Superior temporal gyrus (tissue), 1 donor: ENCODE measurements around the gene COL5A1.

ENCODE experiments used
- DNase-seq: peaks from one replicate; pipeline ENCODE4 v3.0.0-alpha.2; 2016; ENCODE audit errors: extremely low spot score

Gene COL5A1

DNA sequence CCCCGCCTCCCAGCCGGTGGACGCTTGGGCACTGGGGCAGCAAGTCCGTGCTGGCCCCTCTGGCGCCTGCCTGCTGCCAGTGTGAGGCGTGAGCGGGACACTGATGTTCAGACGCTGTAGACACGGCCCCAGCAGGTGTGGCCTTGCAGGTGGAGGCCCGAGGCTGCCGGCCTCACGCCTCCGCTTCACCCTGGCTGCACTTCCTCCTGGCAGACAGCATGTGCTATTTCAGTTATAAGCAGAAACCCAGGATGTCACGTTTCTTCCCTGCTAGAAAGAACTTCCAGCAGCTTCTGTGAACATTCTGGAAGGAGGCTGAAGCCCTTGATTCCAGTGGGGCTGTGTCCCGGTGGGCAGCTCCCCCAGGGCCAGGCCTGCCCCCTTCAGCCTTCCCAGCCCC is 124.2 kb downstream of the COL5A1 start:
- DNase-seq: no peak

DNA sequence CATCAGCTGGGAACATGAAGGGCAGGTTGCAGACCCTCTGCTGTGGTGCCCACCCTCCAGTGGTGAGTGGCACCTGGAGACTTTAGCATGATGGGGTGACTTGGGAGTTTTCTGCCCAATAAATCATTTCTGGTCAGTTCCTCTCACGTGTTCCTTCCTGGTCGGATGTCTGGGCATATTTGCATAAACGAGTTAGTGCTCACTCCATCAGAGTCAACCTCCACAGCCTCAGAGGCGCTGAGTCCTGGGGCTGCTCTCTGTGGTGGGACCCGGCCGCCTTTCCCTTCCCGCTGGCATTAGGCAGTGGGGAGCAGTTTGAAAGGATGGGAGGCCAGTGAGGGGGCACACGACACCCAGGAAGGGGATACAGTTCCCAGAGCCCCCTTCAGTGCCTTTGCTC is 125.0 kb downstream of the COL5A1 start:
- DNase-seq: no peak

DNA sequence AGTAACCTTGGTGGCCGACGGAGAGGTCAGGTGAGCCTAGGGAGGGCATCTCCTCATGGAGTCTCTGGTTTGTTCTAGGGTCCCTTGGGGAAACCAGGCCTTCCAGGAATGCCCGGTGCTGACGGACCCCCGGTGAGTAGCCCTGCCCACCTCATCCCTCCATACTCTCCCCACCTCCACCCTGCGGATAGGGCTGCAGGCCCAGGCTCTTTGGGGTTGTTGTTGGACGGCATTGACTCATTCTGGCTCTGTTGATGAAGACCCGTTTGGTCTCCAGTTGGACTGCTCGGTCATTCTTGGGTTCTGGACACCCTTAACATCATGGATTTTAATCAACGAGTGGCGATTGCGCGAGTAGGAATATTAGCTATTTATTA is 126.7 kb downstream of the COL5A1 start:
- DNase-seq: no peak

DNA sequence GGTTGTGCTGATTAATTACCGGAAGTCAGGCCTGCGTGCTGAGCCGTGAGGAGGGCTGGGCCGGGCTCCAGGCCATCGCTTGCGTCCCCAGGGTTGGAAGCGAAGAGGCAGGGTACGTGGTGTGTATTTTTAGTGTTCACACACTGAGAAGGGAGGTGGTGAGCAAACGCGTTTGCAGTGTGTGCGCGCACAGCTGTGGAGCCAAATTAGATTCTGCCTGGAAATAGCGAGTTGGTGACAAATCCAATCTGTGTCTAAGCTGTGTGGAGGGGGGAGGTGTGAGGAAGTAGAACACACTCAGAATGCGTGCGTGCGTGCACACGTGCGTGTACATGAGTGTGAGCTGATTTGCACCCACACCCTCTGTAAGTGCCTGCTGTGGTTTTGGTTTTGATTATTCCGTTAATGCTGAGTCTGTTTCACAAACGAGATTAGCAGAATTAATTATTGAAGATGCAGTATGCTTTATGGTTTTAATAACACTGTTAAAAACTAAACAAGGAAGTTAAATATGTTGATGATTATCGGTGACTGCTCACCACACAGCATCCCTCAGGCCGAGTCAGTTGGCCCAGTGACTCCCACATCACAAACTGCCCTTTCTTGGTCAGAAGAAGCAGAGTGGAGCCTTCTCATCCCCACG is 127.2 kb downstream of the COL5A1 start:
- peak; percentile 65 for DNase-seq

DNA sequence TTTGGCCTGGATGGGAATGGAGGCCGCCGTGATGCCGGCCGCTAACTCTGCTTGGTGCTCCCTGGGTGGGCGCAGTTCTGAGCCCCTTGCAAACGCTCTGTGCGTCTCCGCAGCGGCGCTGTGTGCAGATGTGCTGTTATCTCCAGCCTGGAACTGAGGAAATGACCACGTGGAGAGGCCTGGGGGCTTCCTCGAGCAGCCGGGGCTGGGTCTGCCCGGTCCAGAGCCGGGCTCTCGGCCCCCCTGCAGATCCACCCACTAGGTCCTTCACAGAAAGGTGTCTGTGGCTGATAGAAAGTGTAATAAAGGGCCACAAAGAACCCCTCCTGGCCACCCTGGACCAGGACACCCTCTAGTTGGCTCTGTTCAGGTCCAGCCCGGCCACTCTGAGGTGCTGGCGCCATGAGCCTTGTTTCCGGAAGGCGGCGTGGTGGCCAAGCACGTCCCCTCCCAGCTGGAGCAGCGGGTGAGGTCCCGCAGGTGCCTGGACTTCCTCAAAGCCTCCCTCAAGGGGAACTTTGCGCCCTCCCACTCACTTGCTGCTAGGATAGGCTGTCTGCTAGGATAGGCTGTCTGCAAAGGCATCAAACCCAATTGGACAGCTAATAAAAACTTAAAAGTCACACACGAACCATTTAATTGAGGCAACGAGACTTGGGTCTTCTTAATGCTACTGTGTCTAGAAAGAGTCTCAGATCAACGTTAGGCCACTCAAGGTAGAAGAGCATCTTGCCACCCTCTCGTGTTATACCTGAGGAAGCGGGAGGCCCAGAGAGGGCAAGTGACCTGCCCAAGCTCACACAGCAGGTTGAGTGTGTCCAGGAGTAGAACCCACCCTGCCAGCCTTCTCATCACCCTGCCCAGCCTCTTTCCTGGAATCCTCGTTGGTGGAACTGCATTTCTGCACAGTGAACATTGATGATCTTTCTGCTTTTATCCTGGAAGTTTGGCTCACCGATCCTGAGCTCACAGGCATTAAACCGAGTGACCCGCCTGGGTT is 129.7 kb downstream of the COL5A1 start:
- DNase-seq: no peak

- no peak for DNase-seq
These were observed 130.7 kb downstream of the COL5A1 start for GRCh38 chr9:134772331-134772730.

- no peak for DNase-seq
These were observed 132.2 kb downstream of the COL5A1 start for GRCh38 chr9:134773842-134774241.

GRCh38 chr9:134774410-134774809 is 132.8 kb downstream of the COL5A1 start:
- DNase-seq: no peak

DNA sequence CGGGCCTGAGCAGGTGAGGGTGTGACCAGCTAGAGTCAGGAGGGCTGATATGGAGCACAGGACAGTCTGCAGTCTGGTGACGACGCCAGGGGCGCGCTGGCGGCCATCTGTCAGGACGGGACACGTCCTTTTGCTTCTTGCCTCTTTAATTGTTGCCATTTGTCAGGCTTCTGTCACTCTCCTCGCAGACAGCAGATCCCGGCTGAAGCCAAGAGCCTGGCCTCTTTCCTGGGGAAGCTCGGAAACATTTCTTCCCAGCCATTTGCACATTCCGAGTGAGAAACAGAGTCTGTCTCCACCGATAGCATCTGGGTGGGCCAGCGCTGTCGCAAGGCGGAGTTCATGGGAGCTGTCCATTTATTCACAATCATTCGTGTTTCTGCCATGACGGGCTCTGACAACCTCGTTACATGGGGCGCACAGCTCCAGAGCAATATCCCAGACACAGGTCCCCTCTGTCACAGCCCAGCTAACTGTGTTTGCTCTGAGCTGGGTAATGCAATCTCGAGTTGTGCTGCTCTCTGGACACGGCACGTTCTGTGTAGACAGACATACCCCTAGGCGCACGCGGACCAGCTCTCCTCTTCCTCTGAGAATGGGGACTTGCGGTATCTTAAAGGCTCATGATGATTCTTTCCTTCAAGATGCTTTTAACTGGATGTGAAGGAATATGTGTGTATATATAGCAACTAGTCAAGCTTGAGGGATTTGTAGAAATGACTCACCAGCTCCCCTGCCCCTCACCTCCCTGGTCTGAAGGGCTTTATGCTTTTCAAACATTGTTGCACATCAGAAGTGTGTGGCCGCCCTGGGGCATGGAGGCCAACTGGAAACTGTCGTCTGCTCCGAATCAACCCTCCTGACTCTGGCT is 133.7 kb downstream of the COL5A1 start:
- no peak for DNase-seq

DNA sequence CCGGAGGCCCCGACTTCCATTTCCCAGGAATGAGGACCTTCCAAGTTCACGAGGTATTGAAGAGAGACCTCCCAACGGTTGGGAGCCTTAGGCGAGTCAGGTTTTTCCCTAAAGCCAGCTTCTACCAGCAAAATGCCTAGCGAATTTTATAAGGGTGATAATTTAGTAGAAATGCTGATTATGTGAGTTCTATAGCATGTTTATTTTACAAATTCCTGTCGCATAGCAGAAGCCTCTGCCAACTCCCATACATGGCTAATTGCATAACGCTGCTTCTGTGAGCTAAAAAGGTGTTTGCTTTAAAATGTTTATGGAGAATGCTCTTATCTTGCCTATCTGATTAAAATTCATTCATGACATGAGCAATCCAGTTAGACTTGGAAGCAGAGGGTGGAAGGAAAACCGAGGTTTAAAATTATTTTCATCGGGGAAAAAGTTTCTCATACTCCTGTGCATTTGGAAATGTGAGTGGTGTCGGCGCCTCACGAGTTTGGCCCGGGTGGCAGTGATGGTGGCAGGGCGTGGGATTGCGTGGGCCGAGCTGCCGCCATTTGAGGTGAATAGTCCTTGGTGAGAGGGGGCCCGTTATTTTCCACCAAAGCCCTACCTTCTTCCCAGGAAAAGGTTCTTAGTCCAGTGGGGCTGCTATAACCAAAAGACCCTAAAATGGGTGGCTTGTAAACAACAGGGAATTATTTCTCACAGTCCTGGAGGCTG is 134.6 kb downstream of the COL5A1 start:
- DNase-seq: peak; percentile 59

DNA sequence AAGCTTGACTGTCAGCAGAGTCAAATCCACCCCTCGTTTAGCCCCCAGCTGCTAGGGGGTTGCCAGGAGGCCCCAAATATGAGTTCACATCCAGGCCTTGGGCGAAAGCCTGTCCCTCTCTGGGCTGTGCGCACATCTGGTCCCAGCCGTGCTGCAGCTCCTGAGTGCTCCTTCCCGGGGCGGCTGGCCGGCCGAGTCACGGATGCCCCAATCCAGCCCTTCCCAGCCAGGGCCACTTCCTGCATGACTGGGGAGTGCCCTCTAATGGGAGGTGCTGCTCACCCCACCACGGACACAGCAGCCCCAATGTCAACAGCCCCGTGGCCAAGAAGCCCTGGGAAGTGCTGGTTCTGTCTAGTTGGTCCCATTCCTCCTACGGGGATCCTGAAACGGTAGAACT is 135.6 kb downstream of the COL5A1 start:
- no peak for DNase-seq

GRCh38 chr9:134778156-134778555 is 136.6 kb downstream of the COL5A1 start:
- DNase-seq: no peak

DNA sequence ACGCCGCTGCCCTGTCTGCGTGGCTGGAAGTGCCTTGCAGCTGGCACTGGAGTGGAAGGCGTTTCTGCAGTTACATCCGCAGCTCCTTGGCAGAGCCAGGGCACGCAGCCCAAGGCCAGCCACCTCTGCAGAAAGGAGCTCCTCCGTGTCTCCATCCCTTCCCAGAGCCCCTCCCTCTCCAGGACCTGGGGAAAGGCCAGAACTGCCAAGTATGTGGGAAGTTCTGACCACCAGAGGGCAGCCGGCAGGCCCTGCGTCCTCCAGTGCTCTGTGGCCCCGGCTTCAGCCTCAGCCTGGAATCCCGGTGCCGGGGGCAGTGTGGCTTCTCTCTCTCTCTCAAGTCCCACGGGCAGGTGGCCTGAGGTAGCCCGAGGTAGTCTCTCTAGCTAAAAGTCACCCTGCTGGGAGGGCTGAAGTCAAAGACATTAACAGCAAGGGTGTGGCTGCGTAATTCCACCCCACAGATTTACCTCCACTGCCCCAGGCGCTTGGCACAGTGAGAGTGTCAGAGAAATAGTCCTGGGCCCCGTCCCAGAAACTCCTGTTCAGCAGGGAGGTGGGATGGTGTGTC is 137.3 kb downstream of the COL5A1 start:
- peak; percentile 51 for DNase-seq

GRCh38 chr9:134779640-134780039 is 138.0 kb downstream of the COL5A1 start:
- no peak for DNase-seq

DNA sequence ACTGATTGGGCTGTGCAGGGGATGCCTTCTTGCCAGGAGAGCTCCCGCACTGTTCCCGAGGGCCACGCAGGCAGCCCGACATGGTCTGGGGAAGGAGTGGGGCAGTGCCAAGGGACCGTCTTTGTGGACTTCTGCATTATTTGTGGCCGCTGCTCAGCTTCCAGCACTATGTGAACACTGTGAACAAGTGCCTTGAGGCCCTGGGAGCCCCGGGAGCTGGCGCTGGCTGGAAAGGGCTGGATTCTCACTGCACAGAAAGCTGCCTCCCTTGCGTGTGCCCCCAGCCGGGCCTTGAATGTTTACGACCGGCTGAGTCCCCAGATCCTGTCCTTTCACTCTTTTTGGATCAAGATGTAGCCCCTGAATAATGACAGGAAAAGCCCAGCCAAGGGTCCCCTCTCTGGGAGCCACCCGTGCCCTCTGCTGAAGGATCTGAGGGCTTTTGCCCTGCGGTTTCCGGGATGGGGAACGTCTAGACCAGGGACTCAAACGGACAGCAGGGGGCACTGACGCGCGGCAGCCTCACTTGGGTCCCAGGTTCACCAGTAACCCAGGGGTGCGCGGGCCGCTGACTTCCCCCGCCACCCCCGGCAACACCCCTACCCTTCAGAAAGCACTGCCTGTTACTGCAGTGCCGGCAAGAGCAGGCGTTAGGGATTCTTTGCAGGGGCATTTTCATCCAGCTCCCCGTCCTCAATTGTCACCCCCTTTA is 140.1 kb downstream of the COL5A1 start:
- DNase-seq: no peak

DNA sequence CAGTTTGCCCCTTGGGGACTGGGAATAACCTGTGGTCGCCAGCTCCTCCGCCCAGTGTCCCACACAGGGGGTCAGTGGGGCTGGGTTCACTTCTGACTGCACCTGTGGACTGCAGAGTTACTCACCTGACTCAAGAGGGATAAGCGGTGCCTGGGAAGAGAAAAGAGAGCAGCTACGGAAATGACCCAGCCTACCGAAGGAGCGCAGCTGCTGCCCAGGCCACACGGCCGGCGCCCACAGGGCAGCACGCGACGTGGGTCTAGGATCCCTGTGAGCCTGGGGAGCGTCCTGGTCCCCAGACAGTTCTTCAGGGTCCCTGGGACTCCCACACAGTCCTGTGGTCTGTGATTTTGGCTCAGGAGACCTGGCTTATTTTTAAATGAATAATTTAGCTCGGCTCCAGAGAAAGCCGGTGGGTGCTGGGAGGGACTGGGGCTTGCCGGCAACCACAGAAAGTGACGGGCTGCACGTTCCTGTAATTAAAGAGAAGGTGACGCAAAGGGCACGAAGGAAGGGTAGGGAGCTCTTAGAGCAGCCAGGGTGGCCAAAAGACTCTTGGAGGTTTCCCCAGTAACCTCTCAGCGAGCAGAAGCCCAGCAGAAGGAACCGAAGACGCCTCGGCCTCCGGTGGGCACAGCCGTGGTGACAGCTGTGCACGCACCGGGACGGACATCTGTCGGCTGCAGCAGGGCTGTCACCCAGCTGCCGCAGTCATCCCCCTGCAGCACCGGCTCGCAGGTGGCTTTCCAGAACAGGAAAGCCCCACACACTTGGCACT is 141.5 kb downstream of the COL5A1 start:
- no peak for DNase-seq

GRCh38 chr9:134783699-134784039 is 142.1 kb downstream of the COL5A1 start:
- peak; percentile 49 for DNase-seq

- no peak for DNase-seq
These were observed 143.1 kb downstream of the COL5A1 start for GRCh38 chr9:134784577-134785305.
